NB4 (cell line): Measurements from ENCODE around the gene PNPLA1.

ENCODE experiments used
- CTCF ChIP-seq: IDR thresholded peaks from one replicate; pipeline ENCODE4 v1.5.1; 2012; ENCODE audit warnings: low read depth, low read length
- POLR2A ChIP-seq: IDR thresholded peaks from 2 replicates; pipeline ENCODE4 v1.6.1; 2011; ENCODE audit warnings: mild to moderate bottlenecking; ENCODE audit not compliant: insufficient read length; ENCODE audit errors: extremely low read depth

GRCh38 chr6:36229223-36229622, 40.6 kb upstream of the PNPLA1 start:
- TF ChIP-seq CTCF (no peak), POLR2A (no peak)
